Stimulated activated CD4-positive, alpha-beta T cell treated with anti-CD3 and anti-CD28 coated beads, Interleukin-4, amount 100 ng/mL, for 4 hours (primary cell): ENCODE results near the gene ZNF474.

ENCODE experiments used
- DNase-seq, 2 experiments: peaks; one replicate each; pipeline ENCODE4 v3.0.0-alpha.2; 2020

Gene ZNF474

DNA sequence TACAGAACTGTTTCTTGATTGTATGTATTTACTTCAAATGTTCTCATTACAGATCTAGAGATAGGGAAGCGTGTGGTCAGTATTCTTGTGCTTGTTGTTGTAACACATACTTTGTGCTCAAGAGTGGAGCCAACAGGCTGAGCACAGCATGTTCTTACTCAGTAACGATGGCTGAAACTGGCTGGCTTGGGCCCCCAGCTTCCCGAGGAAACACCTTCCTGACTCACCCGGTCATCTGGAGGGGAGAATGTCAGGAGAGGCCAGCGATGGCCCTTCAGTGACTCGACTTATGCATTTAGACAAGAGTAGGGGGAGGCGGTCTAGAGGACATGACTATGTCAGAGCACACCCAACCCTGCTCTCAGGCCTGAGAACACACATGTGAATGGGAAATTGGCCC is 25.6 kb downstream of the ZNF474 start:
- DNase-seq = no peak

DNA sequence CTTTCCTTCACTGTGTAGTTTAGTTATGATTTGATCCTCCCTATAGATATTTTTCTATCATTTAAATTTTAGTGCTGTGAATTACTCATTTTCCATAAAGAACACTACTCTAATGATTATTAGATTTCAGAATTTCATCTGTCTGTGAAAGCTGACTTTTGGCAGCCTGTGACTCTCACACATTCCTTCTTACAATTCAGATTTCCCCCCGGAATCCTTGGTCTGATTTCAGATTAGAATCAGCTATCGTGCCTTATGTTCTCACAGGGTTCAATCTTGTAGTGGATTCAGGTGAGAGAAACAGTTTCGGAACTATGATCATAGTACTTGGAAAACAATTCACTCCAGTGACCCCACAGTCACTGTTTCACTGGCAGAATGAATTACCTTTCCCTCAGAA is 26.2 kb downstream of the ZNF474 start:
- DNase-seq = no peak

DNA sequence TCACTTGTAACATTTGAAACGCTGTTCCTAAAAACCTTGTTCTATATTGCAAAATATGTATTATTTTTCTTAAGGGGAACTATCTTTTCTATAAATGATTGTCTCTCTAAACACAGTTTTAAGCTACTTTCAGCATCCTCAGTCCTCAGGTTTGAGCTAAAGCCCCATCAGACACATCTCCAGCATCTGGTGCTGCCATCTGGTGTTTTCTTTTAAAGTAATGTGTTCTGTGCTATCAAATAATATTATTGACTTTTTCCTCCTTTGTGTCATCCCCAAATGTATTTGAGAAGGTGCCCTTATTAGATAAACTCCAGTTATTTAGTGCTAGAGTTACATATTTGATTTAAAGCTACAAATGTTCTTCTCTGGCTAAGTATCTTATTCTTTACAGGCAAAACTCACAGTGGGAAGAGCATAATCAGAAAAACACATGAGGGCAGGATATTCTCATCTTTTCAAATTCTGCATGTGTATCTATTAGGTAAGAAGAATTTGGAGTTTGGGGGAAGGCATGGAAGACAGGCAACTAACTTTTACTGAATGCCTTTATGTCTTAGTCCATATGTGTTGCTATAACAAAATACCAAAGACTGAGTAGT is 27.5 kb downstream of the ZNF474 start:
- DNase-seq = no peak

DNA sequence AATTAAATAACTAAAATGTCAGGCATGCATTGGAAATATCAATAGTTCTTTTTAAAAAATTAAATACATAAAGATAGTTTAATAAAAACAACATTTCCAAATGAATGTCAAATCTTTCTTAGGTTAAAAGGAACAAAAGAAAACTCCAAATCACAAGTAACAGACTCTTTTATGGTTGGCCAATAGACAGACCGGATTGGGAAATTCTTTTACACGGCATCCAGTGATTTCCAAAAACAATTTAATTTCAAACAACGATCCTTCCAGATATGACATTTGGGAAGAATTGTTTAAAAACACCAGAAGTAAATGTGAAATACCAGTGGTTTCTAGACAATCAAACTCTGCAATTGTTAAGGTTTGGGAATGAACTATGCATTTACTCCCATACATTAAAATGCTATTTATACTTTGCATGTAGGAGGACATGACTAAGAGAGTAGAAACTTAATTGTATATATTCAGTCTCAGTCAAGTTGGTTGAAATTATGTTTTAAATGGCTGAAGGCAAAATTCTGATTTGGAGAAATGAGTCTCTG is 32.8 kb downstream of the ZNF474 start:
- no peak for DNase-seq

DNA sequence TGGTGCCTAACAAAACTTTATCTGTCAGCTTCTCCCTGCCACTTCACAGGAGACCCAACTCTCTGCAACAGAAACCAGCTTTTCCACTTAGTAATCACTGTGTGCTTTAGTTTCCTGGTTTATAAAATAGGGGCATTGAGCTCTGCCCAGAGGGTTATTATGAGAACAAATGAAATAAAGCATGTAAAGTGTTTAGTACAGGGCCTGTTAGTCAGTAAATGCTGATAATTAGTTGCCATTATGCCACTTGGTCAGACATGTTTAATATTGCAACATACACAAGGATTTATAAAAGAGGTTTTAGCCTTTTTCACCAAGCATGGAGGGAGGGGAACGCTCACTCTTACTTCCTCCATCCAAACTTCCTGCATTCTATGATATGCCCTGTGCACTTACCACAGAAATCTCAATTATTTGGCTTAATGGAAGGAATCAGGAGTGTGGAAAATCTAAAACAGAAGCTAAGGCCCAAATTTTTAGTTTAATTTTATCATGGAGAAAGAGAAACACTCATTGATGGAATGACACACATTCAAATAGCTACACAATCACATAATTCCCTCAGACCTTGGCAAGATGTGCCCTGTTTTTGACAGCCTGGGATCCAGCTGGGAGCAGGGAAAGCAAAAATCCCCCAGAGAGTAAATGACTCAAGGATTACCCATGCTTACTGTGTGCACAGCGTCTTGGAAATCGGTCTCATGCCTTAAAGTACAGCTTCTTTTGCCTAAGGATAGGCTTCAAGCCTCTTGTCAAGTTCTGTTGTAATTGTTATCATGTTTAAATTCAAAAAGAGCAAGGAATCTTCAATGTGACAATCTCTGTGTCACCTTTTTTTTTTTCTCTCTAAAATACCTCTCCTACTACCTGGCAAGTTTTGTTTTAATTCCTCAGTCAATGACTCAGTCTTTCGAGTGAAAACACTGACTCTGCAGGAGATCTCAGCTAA is 34.0 kb downstream of the ZNF474 start:
- no peak for DNase-seq

DNA sequence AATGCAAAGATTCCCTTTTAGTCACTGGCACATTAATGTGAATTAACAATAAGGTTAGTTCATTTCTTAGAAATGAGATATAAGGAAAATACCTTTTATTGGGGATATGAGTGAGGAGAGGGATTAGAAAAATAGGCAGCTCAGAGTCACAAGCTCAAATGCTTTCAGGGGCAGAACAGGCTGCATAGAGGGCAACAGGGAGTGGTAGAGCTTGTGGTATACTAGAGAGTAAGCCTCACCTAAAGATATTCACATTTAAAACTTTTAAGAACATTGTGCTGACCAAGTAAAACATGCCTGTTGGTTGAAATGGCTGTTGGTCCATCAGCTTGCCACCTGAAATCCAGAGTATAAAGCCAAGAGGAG is 34.7 kb downstream of the ZNF474 start:
- DNase-seq = no peak

DNA sequence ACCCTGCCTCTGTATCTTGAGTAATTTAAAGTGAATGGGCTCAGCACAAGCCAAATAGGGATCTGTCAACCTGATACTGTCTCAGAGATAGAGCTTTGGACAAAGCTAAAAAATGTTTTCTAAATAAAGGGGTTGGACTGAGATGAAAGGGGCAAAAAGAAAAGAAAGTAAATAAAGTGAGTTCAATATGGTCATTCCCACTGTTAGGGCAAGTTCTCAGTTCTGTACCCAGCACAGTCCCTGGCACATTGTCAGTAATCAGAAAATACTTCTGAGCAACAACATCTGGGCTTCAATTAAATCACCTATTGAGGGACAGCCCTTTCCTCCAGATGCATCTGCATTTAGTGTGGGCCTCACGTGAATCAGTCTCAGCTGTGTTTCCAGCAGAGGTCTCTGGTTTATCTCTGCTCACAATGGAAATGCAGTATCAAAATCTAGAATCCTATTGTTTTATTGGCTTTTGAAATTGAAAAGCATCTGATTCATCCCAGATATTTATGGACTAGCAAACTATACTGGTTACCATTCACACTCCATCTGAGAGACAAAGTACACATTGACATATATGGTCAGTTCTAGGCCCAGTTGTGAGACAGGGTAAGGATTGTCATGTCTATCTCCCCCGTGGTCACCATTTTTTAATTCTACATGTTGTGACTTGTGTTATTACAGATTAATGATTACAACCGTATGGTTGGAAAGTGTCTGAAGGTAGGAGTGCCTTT is 35.6 kb downstream of the ZNF474 start:
- no peak for DNase-seq

DNA sequence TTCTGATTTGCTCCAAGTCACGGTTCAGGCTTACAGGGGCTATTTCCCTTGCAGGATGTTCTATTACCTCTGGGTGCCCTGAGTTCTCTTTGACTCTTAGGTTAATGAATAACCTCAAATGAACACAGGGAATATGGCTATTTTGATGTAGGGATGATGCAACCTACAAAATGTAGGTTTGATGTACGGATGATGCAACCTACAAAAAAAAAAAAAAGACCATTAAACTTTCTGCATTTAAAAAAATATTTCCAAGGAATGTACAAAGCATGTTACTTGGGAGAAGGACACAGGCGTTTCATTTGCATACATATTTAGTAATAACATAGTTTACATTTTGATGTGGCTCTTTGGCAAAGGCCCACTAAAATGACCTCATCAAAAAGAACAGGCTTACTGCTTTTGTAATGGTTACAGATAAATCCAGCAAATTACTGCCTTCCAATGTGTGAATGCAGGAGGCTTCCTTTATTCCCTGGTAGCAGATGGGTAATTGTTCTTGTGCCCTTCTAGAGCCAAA is 36.3 kb downstream of the ZNF474 start:
- DNase-seq = no peak

DNA sequence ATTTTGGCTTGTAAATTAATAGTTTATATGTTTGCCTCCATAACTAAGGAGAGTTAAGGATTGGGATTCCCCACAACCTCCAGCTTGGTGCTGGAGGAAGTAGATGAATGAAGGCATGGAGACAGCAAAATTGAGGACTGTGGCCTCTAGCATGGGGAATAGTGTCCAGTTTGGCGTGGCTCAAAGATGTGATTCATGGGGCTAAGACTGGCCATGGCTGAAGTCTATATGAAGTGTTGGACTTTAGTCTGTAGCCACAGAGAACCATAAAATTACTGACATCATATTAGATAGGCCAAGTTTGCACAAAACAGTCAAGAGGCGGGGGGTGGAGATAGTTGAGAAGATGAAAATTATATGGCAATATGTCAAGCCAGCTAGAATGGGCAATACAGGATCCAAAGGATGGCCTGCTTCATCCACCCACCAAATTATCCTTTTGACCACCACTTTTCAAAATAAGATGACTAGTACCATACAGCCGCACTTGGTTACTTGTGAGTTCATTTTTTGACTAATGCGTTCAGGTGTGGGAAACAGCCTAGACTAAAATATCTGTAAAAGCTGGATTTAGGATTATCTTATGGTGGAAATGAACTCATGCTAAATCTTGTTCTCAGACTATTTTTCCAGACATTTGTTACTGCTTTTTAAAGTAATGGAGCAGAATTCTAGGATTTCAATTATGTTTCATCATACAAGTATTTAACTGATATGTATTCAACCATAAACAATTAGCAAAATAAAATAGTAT is 40.2 kb downstream of the ZNF474 start:
- DNase-seq = no peak

DNA sequence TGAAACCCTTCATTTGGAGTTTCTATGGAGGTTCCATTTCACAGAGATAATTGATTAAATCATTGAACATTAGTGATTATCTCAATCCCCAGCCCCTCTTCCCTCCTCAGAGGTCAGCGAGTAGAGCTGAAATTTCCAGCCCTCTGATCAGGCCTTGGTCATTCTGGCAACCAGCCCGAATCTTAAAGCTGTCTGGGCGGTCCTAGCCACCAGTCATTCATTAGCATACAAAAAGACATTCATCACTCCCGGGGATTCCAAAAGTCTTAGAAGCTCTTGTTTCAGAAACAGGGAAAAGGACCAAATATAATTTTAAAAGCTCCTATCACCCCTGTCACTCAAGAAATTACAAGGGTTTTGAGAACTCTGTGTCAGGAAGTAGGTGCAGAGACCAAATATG is 41.3 kb downstream of the ZNF474 start:
- no peak for DNase-seq

DNA sequence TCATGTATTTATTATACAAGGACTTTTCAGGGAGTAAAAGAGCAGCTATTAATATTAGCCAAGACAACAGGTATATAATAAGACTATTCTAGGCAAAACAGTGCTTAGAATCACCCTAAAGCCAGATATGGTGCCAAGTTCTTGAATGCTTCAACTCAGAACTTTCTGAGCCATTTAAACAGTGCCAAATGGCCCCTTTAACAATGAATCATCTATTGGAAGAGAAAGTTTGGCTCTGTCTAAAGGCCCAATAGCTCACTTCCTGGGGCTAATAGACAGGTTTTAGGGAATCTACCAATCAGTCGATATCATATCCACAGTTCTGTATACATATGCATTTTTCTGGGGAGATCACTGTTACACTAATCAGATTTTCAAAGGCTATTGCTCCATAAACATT is 42.9 kb downstream of the ZNF474 start:
- DNase-seq = no peak

DNA sequence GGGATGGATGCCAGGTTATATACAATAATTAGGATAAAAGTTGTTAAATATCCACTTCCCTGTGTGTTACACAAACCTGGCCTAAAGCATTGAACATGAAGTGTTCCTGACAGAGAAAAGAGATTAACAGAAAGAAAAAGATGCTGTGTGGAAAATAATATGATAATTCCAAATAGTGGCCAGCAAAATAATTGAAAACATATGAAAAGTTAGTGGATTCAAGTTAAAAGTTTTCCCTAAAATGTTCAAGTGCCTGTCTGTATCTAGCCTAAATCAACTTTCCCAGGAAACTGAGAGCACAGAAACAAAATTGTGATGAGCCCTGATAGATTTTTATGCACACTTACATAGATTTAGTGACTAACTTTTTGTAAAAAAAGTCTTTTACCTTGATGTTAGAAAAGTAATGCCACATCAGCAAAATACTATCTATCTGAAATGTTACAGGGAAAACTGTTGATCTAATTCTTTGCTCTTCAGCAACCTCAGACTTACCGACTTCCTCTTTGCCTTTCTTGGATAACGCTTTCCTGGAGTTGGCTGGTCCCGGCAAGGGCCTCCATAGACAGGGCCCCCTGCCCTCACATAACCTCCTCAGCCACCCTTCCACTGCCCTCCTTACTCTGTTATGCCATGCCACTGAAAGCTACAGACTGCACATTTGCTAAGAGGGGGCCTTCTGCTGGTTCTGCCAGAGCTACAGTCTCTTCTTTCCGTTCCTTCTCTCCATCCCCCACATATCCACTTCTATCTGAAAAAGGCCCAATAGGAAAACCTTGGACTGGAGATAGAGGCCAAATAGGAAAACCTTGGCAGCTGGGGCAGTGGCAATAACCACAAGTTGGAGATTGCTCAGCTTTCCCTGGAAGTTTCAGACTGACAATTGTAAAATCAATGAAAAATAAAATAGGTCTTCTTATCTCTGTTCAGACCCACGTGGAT is 44.4 kb downstream of the ZNF474 start:
- no peak for DNase-seq

DNA sequence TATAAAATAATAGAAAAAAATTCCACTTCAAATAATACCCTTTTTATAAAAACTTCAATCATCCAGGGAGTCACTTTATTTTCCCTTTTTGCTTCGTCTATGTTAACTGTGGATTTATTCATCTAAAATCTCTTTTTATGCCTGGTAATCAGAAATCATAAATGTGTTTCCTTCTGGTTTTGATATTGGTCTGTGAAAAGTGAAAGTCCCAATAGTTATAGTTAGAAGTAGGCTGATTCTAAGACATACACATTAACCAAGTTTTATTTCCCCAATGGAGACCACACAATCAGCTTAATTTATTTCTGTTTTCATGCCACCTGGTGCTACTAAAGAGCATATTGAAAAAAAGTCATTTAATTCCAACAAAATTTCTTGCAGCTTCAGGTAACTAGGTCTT is 45.7 kb downstream of the ZNF474 start:
- no peak for DNase-seq

DNA sequence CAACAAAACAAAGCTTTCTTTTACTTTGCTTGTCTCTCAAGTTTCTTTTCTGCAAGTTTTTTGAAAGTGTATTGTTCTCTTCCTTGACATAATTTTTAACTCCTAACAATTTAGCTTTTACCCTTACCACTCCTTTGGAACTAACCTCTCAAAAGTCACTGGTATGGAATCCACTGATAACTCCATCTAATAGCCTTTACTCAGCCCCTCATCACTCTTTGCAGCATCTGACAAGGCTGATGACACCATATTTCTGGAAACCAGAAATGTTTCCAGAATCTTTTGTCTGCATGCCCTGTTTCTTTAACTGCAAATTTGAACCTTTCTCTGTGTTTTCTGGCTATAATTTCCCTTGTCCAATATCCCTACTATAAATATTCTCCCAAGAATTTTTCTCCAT is 46.5 kb downstream of the ZNF474 start:
- DNase-seq = no peak

DNA sequence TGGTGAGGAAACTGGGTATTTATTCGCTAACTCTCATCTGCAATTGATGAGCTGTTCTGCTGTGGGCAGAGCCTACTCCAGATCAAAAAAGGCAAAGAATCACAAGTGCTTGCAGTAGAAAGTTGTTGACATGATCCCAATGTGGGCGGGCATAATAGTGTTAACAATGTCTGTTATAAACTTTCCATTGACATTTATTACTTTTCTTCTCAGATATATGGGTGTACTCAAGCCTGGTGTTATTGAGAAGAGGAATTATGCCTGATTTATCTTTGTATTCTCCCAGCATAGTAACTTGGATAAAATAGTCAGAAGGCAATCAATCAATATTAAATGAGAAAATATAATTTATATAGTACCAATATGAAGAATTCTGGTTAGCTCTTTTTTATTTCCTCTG is 47.8 kb downstream of the ZNF474 start:
- DNase-seq = no peak

DNA sequence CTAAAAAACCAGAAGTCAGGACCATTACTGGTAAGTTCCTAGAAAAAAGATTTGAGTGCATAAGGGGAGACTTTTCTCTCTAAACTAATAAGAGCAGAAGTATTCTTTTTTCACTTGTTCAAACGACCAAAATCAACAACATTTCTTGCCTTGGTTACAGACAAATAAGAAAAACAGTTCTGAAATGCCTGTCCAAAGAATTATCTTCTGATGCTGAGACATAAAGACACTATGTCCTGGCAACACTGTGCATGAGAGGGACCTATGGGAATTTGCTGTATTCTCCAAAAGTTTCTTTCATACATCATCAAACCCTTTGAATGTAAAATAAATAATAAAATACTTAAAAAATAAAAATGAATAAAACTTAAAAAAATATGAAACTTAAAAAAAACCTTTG is 50.4 kb downstream of the ZNF474 start:
- DNase-seq = no peak

DNA sequence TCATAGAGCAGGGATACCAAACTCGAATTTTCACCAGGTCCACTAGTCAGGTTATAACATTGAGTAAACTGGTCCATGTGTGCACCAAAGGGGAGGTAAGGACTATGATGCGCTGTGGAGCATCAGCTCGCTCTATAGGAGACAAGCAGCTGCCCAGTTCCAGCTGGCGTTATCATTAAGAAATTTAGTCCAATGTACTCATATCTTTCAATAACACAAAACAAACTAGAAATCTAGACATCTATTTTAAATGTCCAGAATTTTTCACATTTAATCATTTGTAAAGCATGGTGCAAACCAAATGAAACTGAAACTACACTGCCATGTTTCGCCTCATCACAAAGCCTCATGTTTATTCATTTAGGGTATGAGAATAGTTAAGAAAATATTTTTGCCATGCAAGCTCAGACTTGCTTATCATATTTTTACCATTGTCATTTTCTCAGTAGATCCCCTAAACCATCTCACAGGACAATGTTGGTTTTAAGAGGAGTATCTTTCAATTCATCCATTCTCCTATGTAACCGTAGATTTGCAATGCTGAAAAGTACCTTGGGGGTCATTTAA is 50.9 kb downstream of the ZNF474 start:
- no peak for DNase-seq

DNA sequence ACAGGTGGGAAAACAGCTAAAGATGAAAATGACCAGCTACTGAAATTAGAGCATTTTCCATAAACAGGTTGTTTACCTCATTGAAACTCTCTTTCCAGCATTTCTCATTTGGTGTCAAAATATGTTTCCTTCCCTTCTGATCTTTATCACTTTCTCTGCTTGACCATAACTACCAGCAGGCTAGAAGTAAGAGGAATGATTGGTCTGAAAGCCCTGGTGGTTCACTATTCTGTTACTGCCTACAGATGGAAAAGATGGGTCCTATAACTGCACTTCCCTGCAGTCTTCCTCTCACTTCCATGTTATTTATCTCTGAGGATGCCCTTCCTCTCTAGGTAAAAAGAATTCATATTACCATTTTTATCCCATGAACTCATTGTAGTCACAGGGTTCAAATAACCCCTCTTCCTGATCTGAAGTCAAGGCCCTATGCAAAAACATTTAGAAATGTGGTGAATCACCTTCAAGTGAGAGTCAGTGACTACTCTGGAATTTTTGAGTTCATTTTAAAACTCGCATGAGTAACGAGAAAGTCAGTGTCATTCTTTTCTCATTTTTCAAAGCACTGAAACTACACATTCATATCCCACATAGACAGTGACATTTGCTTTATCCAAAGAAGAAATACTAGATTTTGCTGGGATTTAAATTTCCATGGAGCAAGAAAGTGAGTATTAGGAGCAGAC is 51.7 kb downstream of the ZNF474 start:
- DNase-seq = no peak

DNA sequence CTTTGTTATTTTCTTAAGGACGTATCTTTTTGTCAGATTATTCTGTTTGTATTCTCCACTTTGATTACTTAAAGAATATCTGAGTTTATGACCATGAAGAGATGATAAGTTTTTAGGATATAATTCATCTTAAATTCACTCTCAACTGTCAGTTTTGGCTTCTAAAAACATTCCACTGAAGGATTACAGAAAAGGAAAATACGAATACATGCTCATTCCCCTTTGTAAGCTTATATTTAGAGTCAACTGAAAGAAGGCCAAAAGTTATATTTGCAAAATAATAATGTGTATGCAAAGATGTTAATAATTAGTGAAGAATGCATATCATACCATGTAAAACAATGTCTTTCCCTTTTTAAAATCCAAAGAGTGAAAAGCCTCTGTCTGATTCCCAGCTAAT is 52.5 kb downstream of the ZNF474 start:
- no peak for DNase-seq

DNA sequence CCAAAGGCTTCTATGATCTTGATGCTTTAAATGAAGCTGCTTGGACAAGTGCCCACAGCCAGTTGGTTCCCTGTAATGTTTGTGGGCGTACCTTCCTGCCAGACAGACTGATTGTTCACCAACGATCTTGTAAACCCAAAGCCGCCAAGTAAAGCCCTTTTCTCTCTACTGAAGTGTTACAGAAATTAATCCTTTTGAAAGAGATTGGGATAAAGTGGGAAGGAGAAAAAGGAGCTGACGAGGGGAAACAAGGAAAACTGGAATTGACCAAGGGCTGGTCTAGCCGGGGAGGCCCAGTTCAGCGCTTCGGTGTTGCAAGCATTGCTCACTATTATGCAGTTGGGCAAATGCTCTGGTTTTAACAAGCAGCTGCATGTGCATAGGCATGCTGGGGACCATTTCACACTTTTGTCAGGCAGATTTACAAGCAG is 53.2 kb downstream of the ZNF474 start:
- no peak for DNase-seq
